ENCODE results near the gene PRR36. TPM values are rescaled to one million over a fixed set of nuclear protein-coding genes. Genes with fewer than 3 reads are reported as not detected.

The PRR36 gene
- total RNA-seq, 4 donors from 2014 or later: not detected

- Histone ChIP-seq H3K4me3 (peak overlapping the region; percentile 34 to 66 (median 54)), H3K27ac (peak overlapping the region; percentile 23 to 81 (median 64)), H3K27me3 (peaks cover 0 to 27% of the 10 kb centered on the region in 2 donors), H3K9me3 (no peaks in the 10 kb centered on the region), H3K4me1 (peaks cover 5 to 50% (median 18%) of the 10 kb centered on the region in 4 donors), H3K36me3 (no peaks in the 10 kb centered on the region)
- TF ChIP-seq CTCF (IDR thresholded peaks at IDR 0.05): no peak
- no peak for TF ChIP-seq POLR2A (IDR thresholded peaks at IDR 0.05)
- peak in 2 of 3 donors; percentile 34 to 69 for DNase-seq
Measured at GRCh38 chr19:7869910-7870511, 4.2 kb downstream of the PRR36 start.

DNA sequence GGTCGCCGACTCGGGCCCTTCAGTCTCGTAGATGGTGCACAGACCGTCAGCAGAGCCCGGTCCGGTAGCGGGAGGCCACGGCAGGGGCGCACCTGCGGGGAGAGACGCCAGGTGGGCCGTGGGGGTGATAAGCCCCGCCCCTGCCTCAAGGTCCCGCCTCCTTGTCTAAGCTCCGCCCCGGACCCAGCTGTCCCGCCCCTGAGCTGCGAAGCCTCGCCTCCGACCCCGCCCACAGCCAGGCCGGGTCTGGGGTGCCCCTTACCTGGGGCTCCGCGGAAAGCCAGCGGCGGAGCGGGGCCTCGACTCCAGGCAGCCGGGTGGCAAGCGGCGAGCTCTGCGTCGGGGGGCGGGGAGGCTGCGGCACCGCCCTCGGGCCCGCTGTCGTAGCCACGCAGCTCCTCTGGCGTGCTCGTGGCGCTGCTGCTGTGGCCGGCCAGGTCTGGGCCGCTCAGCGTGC is 4.7 kb downstream of the PRR36 start:
- H3K4me3 ChIP-seq: peak overlapping the region; percentile 34 to 66 (median 54)
- TF ChIP-seq POLR2A (IDR thresholded peaks at IDR 0.05): no peak
- peak in 1 of 6 experiments; percentile 17 for TF ChIP-seq CTCF (IDR thresholded peaks at IDR 0.05)
- peaks cover 5 to 46% (median 17%) of the 10 kb centered on the region in 4 donors for H3K4me1 ChIP-seq
- no peaks in the 10 kb centered on the region for H3K9me3 ChIP-seq
- H3K27ac ChIP-seq: peak overlapping the region; percentile 23 to 81 (median 64)
- peaks cover 0 to 22% of the 10 kb centered on the region in 2 donors for H3K27me3 ChIP-seq
- DNase-seq: peak; percentile 73 to 89 (median 84)
- no peaks in the 10 kb centered on the region for H3K36me3 ChIP-seq

DNA sequence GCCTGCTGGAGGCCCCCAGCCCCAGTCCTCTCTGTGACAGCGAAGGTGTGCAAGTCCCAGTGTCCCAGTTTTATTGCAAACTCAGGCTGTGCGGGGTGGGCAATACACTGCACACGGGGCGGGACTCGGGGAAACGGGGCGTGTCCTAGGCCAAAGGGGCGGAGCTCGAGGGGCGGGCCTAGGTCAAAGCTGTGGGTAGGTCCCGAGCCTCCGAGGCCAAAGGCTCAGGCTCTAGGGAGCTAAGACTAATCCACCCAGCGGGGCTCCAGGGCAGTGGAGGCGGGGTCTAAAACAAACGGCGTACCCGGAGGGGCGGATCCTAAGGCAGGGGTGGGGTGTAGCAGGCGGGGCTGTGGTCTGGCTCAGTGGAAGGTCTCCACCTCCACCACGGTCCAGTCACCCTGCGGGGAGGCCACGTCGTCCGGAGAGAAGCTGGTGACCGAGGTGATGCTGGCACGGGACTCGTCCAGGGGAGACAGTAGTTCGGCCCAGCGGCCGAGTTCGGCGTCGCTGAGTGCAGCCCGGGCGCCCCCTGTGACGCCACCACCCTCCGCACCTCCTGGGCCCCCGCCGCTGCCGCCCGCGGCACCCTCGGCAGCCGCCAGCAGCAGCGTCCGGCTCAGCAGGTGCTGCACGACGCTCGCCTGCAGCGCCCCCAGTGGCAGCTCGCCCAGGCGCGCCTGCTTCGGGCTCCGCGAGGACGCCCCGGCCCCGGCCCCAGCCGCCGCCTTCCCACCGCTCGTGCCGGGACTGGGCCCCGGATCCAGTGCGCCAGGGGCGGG is 5.3 kb downstream of the PRR36 start:
- peaks cover 0 to 16% of the 10 kb centered on the region in 2 donors for H3K27me3 ChIP-seq
- peaks cover 5 to 40% (median 14%) of the 10 kb centered on the region in 4 donors for H3K4me1 ChIP-seq
- no peaks in the 10 kb centered on the region for H3K36me3 ChIP-seq
- peak overlapping the region; percentile 23 to 81 (median 64) for H3K27ac ChIP-seq
- H3K9me3 ChIP-seq: no peaks in the 10 kb centered on the region
- DNase-seq: peak; percentile 71 to 90 (median 86)
- H3K4me3 ChIP-seq: peak overlapping the region; percentile 34 to 66 (median 54)
- TF ChIP-seq POLR2A (IDR thresholded peaks at IDR 0.05) (peak in 1 of 2 donors; percentile 20), CTCF (IDR thresholded peaks at IDR 0.05) (peak; percentile 88 to 95 (median 92))

DNA sequence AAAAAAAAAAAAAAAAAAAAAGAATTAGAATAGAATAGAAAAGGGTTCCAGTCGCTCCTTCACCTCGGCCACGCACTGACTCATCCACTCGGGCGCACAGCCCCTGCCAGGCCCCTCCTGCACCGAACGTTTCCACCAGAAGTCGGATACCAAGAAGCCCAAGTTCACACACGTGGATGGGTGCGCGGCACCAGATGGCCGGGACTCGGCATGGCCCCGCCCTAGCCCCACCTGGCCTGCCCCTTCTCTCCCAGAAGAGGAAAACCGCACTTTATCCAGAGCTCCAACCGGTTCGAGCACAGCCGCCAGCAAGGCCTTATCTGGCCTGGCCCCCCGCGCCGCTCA is 5.9 kb downstream of the PRR36 start:
- Histone ChIP-seq H3K4me1 (peaks cover 5 to 36% (median 12%) of the 10 kb centered on the region in 4 donors), H3K27ac (no peak overlapping the region), H3K36me3 (no peaks in the 10 kb centered on the region), H3K9me3 (no peaks in the 10 kb centered on the region), H3K27me3 (peaks cover 0 to 10% of the 10 kb centered on the region in 2 donors), H3K4me3 (peak overlapping the region; percentile 34 to 66 (median 54))
- DNase-seq: peak in 1 of 3 donors; percentile 57
- TF ChIP-seq POLR2A (IDR thresholded peaks at IDR 0.05) (no peak), CTCF (IDR thresholded peaks at IDR 0.05) (no peak)

GRCh38 chr19:7867092-7867844 is 6.9 kb downstream of the PRR36 start:
- Histone ChIP-seq H3K36me3 (no peaks in the 10 kb centered on the region), H3K9me3 (no peaks in the 10 kb centered on the region), H3K4me1 (peaks cover 5 to 43% (median 15%) of the 10 kb centered on the region in 4 donors), H3K27ac (no peak overlapping the region), H3K27me3 (peaks cover 0 to under 1% of the 10 kb centered on the region in 2 donors), H3K4me3 (no peak overlapping the region)
- DNase-seq: peak in 1 of 3 donors; percentile 39
- TF ChIP-seq POLR2A (IDR thresholded peaks at IDR 0.05) (no peak), CTCF (IDR thresholded peaks at IDR 0.05) (no peak)

Measured in Peyer's patch (tissue), 4 donors.